Calu3 (cell line): ENCODE measurements around the gene LSM2. TPM values are rescaled to one million over a fixed set of nuclear protein-coding genes. Genes with fewer than 3 reads are reported as not detected.
A peak's percentile ranks its signal among the peaks of the same experiment; 100 is the strongest.
"Not testable (repeated sequence)": the region's sequence is repeated elsewhere in the genome, so short reads cannot be mapped to it uniquely, and the experiment has no call there.

Experiments used
- BruUV-seq: library from RNA; stranded (reverse); fragments of 400-500 nt; replicated peaks from 2 replicates; lab custom pipeline; 2021; lab: Mats Ljungman, UMichigan
- CTCF ChIA-PET: fragments of 300-600 bp; sonication (Branson Sonifier 250); formaldehyde crosslinking; loops from one replicate; lab custom pipeline; 2022; ENCODE audit warnings: antibody characterized with exemption; lab: Charles Lee
- DNase-seq: peaks from one replicate; pipeline ENCODE4 v3.0.0; 2022
- H3K27ac Mint-ChIP-seq: one replicate; pipeline ENCODE4 v1.8.0; 2022; ENCODE audit warnings: mixed read lengths; ENCODE audit not compliant: unreplicated experiment
- H3K27me3 Mint-ChIP-seq: one replicate; pipeline ENCODE4 v1.8.0; 2022; ENCODE audit warnings: mixed read lengths; ENCODE audit not compliant: unreplicated experiment
- H3K36me3 Mint-ChIP-seq: one replicate; pipeline ENCODE4 v1.8.0; 2022; ENCODE audit warnings: mild to moderate bottlenecking, moderate library complexity, mixed read lengths; ENCODE audit not compliant: insufficient read depth, unreplicated experiment
- H3K4me1 Mint-ChIP-seq: one replicate; pipeline ENCODE4 v1.8.0; 2022; ENCODE audit warnings: mild to moderate bottlenecking, low read depth, mixed read lengths; ENCODE audit not compliant: unreplicated experiment
- H3K4me3 Mint-ChIP-seq: one replicate; pipeline ENCODE4 v1.8.0; 2022; ENCODE audit warnings: mild to moderate bottlenecking, low read depth, moderate library complexity, mixed read lengths; ENCODE audit not compliant: unreplicated experiment
- H3K9me3 Mint-ChIP-seq: one replicate; pipeline ENCODE4 v1.8.0; 2022; ENCODE audit warnings: low read depth, mixed read lengths; ENCODE audit not compliant: unreplicated experiment
- CTCF ChIP-seq: fragments of 200-600 bp; IDR thresholded peaks from one replicate; pipeline ENCODE4 v1.8.0; 2022; ENCODE audit warnings: antibody characterized with exemption; ENCODE audit not compliant: unreplicated experiment
- intact Hi-C: fragments of 100-400 bp; cut with micrococcal nuclease; formaldehyde crosslinking; loops from one replicate; pipeline ENCODE4 v1.10.0; 2022; ENCODE audit not compliant: unreplicated experiment
- total RNA-seq: library from RNA; stranded (reverse); gene quantifications from 2 replicates; pipeline ENCODE4 v1.2.3, GENCODE V29; 2022

LSM2 gene
- total RNA-seq, 1 experiment from 2014 or later: 144 TPM

GRCh38 chr6:31805939-31806469, 762 bp downstream of the LSM2 start:
- intact Hi-C loops: no loop called here
- peaks cover 19% of the 10 kb centered on the region for H3K4me1 Mint-ChIP-seq
- no peaks in the 10 kb centered on the region for H3K27me3 Mint-ChIP-seq
- H3K9me3 Mint-ChIP-seq: no peaks in the 10 kb centered on the region
- TF ChIP-seq CTCF: no peak
- CTCF ChIA-PET: interaction anchor here (0.5 to 2.3 kb wide), 16 partner anchors 9 to 477 kb away, joined by 3 to 25 read pairs (median 9); partner anchors contain the start of genes CFB, DDAH2, HSPA1A and HSPA1L
- peak overlapping the region; percentile 96 for H3K27ac Mint-ChIP-seq
- H3K4me3 Mint-ChIP-seq: peak overlapping the region; percentile 99
- no TSS peak for BruUV-seq
- DNase-seq: no peak
- peaks cover 61% of the 10 kb centered on the region for H3K36me3 Mint-ChIP-seq

- peak overlapping the region; percentile 42 for H3K27ac Mint-ChIP-seq
- H3K4me1 Mint-ChIP-seq, H3K27me3 Mint-ChIP-seq, BruUV-seq, H3K4me3 Mint-ChIP-seq, intact Hi-C loops, H3K9me3 Mint-ChIP-seq, DNase-seq: not testable (repeated sequence)
- CTCF ChIA-PET: interaction anchor here (1.7 kb wide), 1 partner anchor 29 kb away, joined by 3 read pairs; no protein-coding TSS in a partner anchor
- peaks cover 96% of the 10 kb centered on the region for H3K36me3 Mint-ChIP-seq
Measured at GRCh38 chr6:31801031-31801927, 5.5 kb downstream of the LSM2 start.

- H3K36me3 Mint-ChIP-seq: peaks cover 95% of the 10 kb centered on the region
- H3K4me3 Mint-ChIP-seq: no peak overlapping the region
- no peaks in the 10 kb centered on the region for H3K9me3 Mint-ChIP-seq
- CTCF ChIA-PET: interaction anchor here (1.2 kb wide), 1 partner anchor 25 kb away, joined by 5 read pairs; no protein-coding TSS in a partner anchor
- TF ChIP-seq CTCF: no peak
- no TSS peak for BruUV-seq
- intact Hi-C loops: no loop called here
- no peak overlapping the region for H3K27ac Mint-ChIP-seq
- H3K4me1 Mint-ChIP-seq: no peaks in the 10 kb centered on the region
- no peaks in the 10 kb centered on the region for H3K27me3 Mint-ChIP-seq
- DNase-seq: no peak
Measured at GRCh38 chr6:31799781-31800180, 7.0 kb downstream of the LSM2 start.

DNA sequence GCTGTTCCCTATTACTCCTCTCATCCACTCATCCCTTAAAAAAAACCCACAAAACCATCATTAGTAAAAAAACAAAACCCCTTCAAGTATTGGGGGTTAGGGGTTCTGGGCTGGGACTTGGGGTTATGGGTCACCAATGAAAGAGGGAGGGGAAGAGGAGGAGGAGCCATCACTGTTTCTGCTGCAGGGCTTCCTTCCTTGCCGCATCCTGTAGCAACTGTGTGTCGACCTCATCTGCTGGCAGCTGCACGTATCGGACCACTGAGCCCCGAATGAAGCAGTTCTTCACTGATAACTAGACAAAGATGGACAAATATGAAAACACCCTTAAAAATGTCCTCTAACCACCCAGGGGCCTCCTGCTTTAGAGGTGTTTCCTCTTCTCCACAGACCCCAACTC, 9.2 kb downstream of the LSM2 start:
- no peak for DNase-seq
- intact Hi-C loops: no loop called here
- BruUV-seq: no TSS peak
- no peak overlapping the region for H3K27ac Mint-ChIP-seq
- peaks cover 95% of the 10 kb centered on the region for H3K36me3 Mint-ChIP-seq
- H3K9me3 Mint-ChIP-seq: no peaks in the 10 kb centered on the region
- no peak for TF ChIP-seq CTCF
- CTCF ChIA-PET: interaction anchor here (0.6 kb wide), 1 partner anchor 527 kb away, joined by 3 read pairs; no protein-coding TSS in a partner anchor
- H3K4me3 Mint-ChIP-seq: no peak overlapping the region
- H3K27me3 Mint-ChIP-seq: no peaks in the 10 kb centered on the region
- H3K4me1 Mint-ChIP-seq: peaks cover 22% of the 10 kb centered on the region
